ENCODE measurements around the gene GYPC. TPM values are rescaled to one million over a fixed set of nuclear protein-coding genes. Genes with fewer than 3 reads are reported as not detected.

GYPC gene
- total and polyA plus RNA-seq, 2 of the 4 experiments (the other 2 are of a cell fraction), result 53.4 to 96.3 TPM

DNA sequence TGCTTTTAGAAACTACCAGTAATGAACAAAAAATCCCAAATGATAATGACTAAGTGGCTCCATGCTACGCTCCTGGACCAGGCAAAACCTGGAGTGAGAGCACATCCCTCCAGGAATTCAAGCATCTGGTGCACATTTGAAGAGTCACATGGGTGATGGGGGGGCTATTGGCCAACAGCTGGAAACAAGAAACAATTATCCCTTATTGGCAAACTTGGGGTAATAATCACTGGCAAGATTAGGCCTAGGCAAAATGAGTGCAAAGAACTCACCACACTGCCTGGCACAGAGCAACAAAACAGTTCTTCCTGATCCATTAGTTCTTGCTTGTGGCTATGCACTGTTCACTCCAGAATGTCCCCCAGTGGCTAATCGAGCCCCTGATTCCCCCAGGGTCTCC lies 66.1 kb downstream of the GYPC start:
- dilution Hi-C loops (cut with HindIII; ENCODE audit: low sequenced_read_pairs, unreplicated experiment) (no loop called here), intact Hi-C loops (cut with micrococcal nuclease) (no loop called here), in situ Hi-C loops (cut with MboI; ENCODE audit: low sequenced_read_pairs) (no loop called here)
- H4K5ac ChIP-seq (ENCODE audit: low read depth, low read length), result no peak overlapping the region
- H4K8ac ChIP-seq (ENCODE audit: low read depth in 2 of 2, low read length in 2 of 2), result no peak overlapping the region
- peaks cover 4% of the 10 kb centered on the region for H3K27me3 ChIP-seq (ENCODE audit: control insufficient read depth, insufficient read depth, low read length)
- H4K20me1 ChIP-seq (ENCODE audit: insufficient read depth, low read length), result no peaks in the 10 kb centered on the region
- no peak overlapping the region for H2BK15ac ChIP-seq (ENCODE audit: low read depth, low read length)
- ATAC-seq (ENCODE audit: low read depth), result no peak
- no peak overlapping the region for H3K27ac ChIP-seq (ENCODE audit: insufficient read depth, low read length)
- no peaks in the 10 kb centered on the region for H3K9me3 ChIP-seq (ENCODE audit: control insufficient read depth, insufficient read depth, low read length)
- no peak overlapping the region for H3K4ac ChIP-seq (ENCODE audit: low read depth, low read length)
- H3K23ac ChIP-seq (ENCODE audit: low read depth, low read length), result no peak overlapping the region
- H4K91ac ChIP-seq (ENCODE audit: insufficient read depth, low read depth, low read length), result no peak overlapping the region
- POLR2A ChIA-PET (ENCODE audit: unreplicated experiment), result no interaction called here
- H3K9ac ChIP-seq (ENCODE audit: low read depth, low read length), result no peak overlapping the region
- no peak overlapping the region for H3K14ac ChIP-seq (replicated peaks; ENCODE audit: low read depth, low read length)
- no peak overlapping the region for H2AK5ac ChIP-seq (ENCODE audit: low read depth, low read length)
- DNase-seq, result no peak
- no TSS peak for BruUV-seq (replicated peaks)
- H3K36me3 ChIP-seq (ENCODE audit: control insufficient read depth, insufficient read depth, low read length), result no peaks in the 10 kb centered on the region
- H2BK5ac ChIP-seq (ENCODE audit: low read depth, low read length, poor library complexity, severe bottlenecking), result no peak overlapping the region
- no peak overlapping the region for H2AFZ ChIP-seq (replicated peaks; ENCODE audit: low read length, poor library complexity)
- H3K4me1 ChIP-seq (ENCODE audit: control insufficient read depth, insufficient read depth, low read length), result no peaks in the 10 kb centered on the region
- H3K4me3 ChIP-seq (ENCODE audit: insufficient read depth, low read depth, low read length), result no peak overlapping the region
- CTCF ChIA-PET, result no interaction called here
- H3K18ac ChIP-seq (ENCODE audit: low read depth, low read length), result no peak overlapping the region
- H3K9me1 ChIP-seq (ENCODE audit: insufficient read depth, low read length), result no peaks in the 10 kb centered on the region
- H2AK9ac ChIP-seq (replicated peaks; ENCODE audit: low read depth, low read length, poor library complexity), result no peak overlapping the region
- H3K56ac ChIP-seq (ENCODE audit: extremely low read depth, insufficient read depth, low read length), result no peak overlapping the region
- H3K4me2 ChIP-seq (ENCODE audit: low read depth, low read length), result no peak overlapping the region
- no peaks in the 10 kb centered on the region for H3K79me1 ChIP-seq (ENCODE audit: low read depth in 1 of 2, low read length in 2 of 2)
- no peak overlapping the region for H2BK20ac ChIP-seq (ENCODE audit: low read depth, low read length)
- 17% methylated on average over 1 of the region's 2 CpGs; no CpG with 5 or more reads in 1 of the 2 experiments for WGBS, 2 experiments (ENCODE audit: extremely low coverage in 2 of 2, insufficient read length in 1 of 2)
- no peak overlapping the region for H2BK120ac ChIP-seq (ENCODE audit: low read depth, low read length)
- TF ChIP-seq NFE2L2 (IDR thresholded peaks at IDR 0.05; ENCODE audit: low read depth, low read length) (no peak), USF2 (IDR thresholded peaks at IDR 0.05; ENCODE audit: low read depth, low read length) (no peak), CHD1 (IDR thresholded peaks at IDR 0.05; ENCODE audit: low read depth, low read length) (no peak), RCOR1 (IDR thresholded peaks at IDR 0.05; ENCODE audit: insufficient replicate concordance, low read length) (no peak), RFX5 (IDR thresholded peaks at IDR 0.05; ENCODE audit: low read depth, low read length) (no peak), MAFK (IDR thresholded peaks at IDR 0.05; ENCODE audit: low read depth, low read length) (no peak), MAZ (IDR thresholded peaks at IDR 0.05; ENCODE audit: borderline replicate concordance, low read depth, low read length) (no peak), POLR2A (IDR thresholded peaks at IDR 0.05; ENCODE audit: low read depth, low read length) (no peak), MXI1 (IDR thresholded peaks at IDR 0.05; ENCODE audit: borderline replicate concordance, low read depth, low read length) (no peak), SMC3 (IDR thresholded peaks at IDR 0.05; ENCODE audit: low read depth, low read length) (no peak), RAD21 (IDR thresholded peaks at IDR 0.05; ENCODE audit: low read length) (no peak), FOS (IDR thresholded peaks at IDR 0.05; ENCODE audit: low read depth, low read length) (no peak), BHLHE40 (IDR thresholded peaks at IDR 0.05; ENCODE audit: low read depth, low read length) (no peak), CEBPB (IDR thresholded peaks at IDR 0.05; ENCODE audit: low read depth, low read length) (no peak)
- TF ChIP-seq, protein P1, sequence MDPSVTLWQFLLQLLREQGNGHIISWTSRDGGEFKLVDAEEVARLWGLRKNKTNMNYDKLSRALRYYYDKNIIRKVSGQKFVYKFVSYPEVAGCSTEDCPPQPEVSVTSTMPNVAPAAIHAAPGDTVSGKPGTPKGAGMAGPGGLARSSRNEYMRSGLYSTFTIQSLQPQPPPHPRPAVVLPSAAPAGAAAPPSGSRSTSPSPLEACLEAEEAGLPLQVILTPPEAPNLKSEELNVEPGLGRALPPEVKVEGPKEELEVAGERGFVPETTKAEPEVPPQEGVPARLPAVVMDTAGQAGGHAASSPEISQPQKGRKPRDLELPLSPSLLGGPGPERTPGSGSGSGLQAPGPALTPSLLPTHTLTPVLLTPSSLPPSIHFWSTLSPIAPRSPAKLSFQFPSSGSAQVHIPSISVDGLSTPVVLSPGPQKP (IDR thresholded peaks at IDR 0.05; ENCODE audit: borderline replicate concordance, low read depth, low read length), result no peak
- TF ChIP-seq, protein P2, sequence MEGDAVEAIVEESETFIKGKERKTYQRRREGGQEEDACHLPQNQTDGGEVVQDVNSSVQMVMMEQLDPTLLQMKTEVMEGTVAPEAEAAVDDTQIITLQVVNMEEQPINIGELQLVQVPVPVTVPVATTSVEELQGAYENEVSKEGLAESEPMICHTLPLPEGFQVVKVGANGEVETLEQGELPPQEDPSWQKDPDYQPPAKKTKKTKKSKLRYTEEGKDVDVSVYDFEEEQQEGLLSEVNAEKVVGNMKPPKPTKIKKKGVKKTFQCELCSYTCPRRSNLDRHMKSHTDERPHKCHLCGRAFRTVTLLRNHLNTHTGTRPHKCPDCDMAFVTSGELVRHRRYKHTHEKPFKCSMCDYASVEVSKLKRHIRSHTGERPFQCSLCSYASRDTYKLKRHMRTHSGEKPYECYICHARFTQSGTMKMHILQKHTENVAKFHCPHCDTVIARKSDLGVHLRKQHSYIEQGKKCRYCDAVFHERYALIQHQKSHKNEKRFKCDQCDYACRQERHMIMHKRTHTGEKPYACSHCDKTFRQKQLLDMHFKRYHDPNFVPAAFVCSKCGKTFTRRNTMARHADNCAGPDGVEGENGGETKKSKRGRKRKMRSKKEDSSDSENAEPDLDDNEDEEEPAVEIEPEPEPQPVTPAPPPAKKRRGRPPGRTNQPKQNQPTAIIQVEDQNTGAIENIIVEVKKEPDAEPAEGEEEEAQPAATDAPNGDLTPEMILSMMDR (conservative IDR thresholded peaks at IDR 0.05; ENCODE audit: low read depth, low read length), result no peak
